ENCODE data around the gene NR3C2. TPM values are rescaled to one million over a fixed set of nuclear protein-coding genes. Genes with fewer than 3 reads are reported as not detected.

NR3C2 gene
- total RNA-seq, 2 donors from 2014 or later, result 14.6 to 17.4 TPM

GRCh38 chr4:148227147-148227546 is 215.1 kb downstream of the NR3C2 start:
- intact Hi-C loops (cut with DNase I), result no loop called here
- Histone ChIP-seq H3K27ac (no peak overlapping the region), H3K9me3 (no peaks in the 10 kb centered on the region), H3K36me3 (no peaks in the 10 kb centered on the region), H3K4me1 (replicated peaks) (no peaks in the 10 kb centered on the region), H3K27me3 (replicated peaks; ENCODE audit: insufficient read depth) (no peaks in the 10 kb centered on the region), H3K4me3 (no peak overlapping the region)
- no peak for DNase-seq (ENCODE audit: low spot score)
- no peak for TF ChIP-seq CTCF (IDR thresholded peaks at IDR 0.05)
- TF ChIP-seq POLR2AphosphoS5 (IDR thresholded peaks at IDR 0.05), result no peak
- no peak for TF ChIP-seq POLR2A (IDR thresholded peaks at IDR 0.05)
- 95% methylated on average over 5 of the region's 5 CpGs for WGBS

GRCh38 chr4:148226341-148226740 is 215.9 kb downstream of the NR3C2 start:
- Histone ChIP-seq H3K4me1 (replicated peaks) (no peaks in the 10 kb centered on the region), H3K27me3 (replicated peaks; ENCODE audit: insufficient read depth) (no peaks in the 10 kb centered on the region), H3K9me3 (no peaks in the 10 kb centered on the region), H3K4me3 (no peak overlapping the region), H3K36me3 (no peaks in the 10 kb centered on the region), H3K27ac (no peak overlapping the region)
- DNase-seq (ENCODE audit: low spot score), result no peak
- intact Hi-C loops (cut with DNase I), result no loop called here
- TF ChIP-seq POLR2A (IDR thresholded peaks at IDR 0.05) (no peak), POLR2AphosphoS5 (IDR thresholded peaks at IDR 0.05) (no peak), CTCF (IDR thresholded peaks at IDR 0.05) (no peak)
- 94% methylated on average over 1 of the region's 1 CpG for WGBS

GRCh38 chr4:148225639-148226038 is 216.6 kb downstream of the NR3C2 start:
- intact Hi-C loops (cut with DNase I), result no loop called here
- no peak overlapping the region for H3K27ac ChIP-seq
- TF ChIP-seq POLR2A (IDR thresholded peaks at IDR 0.05), result no peak
- TF ChIP-seq POLR2AphosphoS5 (IDR thresholded peaks at IDR 0.05), result no peak
- TF ChIP-seq CTCF (IDR thresholded peaks at IDR 0.05), result no peak
- H3K36me3 ChIP-seq, result no peaks in the 10 kb centered on the region
- no peak for DNase-seq (ENCODE audit: low spot score)
- no peaks in the 10 kb centered on the region for H3K27me3 ChIP-seq (replicated peaks; ENCODE audit: insufficient read depth)
- no peak overlapping the region for H3K4me3 ChIP-seq
- H3K9me3 ChIP-seq, result no peaks in the 10 kb centered on the region
- 61% methylated on average over 1 of the region's 1 CpG for WGBS
- H3K4me1 ChIP-seq (replicated peaks), result no peaks in the 10 kb centered on the region

DNA sequence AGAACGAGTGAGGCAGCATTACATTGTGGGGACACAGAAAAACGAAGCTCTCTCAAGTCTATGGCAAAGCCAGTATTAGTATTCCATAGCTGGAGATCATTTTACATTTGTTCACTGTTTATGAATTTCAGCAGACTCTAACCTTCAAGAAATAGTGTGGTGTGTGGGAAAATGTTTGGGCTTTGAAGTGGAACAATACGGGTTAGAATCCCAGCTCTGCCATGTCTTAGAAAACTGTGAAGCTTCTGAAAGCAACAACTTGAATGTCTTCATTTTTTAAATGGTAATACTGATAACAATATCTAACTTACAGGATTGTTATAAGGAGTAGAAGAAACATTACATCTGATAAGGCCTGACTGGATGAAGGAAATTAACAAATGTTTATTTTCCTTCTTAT is 217.7 kb downstream of the NR3C2 start:
- Histone ChIP-seq H3K4me3 (no peak overlapping the region), H3K27ac (no peak overlapping the region), H3K27me3 (replicated peaks; ENCODE audit: insufficient read depth) (no peaks in the 10 kb centered on the region), H3K36me3 (no peaks in the 10 kb centered on the region), H3K4me1 (replicated peaks) (no peaks in the 10 kb centered on the region), H3K9me3 (no peaks in the 10 kb centered on the region)
- 59% methylated on average over 3 of the region's 3 CpGs for WGBS
- no peak for TF ChIP-seq POLR2A (IDR thresholded peaks at IDR 0.05)
- TF ChIP-seq CTCF (IDR thresholded peaks at IDR 0.05), result no peak
- no peak for TF ChIP-seq POLR2AphosphoS5 (IDR thresholded peaks at IDR 0.05)
- intact Hi-C loops (cut with DNase I), result no loop called here
- DNase-seq (ENCODE audit: low spot score), result no peak

- H3K4me3 ChIP-seq, result no peak overlapping the region
- no peak overlapping the region for H3K27ac ChIP-seq
- no peaks in the 10 kb centered on the region for H3K9me3 ChIP-seq
- TF ChIP-seq POLR2AphosphoS5 (IDR thresholded peaks at IDR 0.05) (no peak), POLR2A (IDR thresholded peaks at IDR 0.05) (no peak), CTCF (IDR thresholded peaks at IDR 0.05) (no peak)
- H3K4me1 ChIP-seq (replicated peaks), result no peaks in the 10 kb centered on the region
- H3K36me3 ChIP-seq, result no peaks in the 10 kb centered on the region
- 85% methylated on average over 8 of the region's 8 CpGs for WGBS
- H3K27me3 ChIP-seq (replicated peaks; ENCODE audit: insufficient read depth), result no peaks in the 10 kb centered on the region
- intact Hi-C loops (cut with DNase I), result no loop called here
- DNase-seq (ENCODE audit: low spot score), result no peak
Measured at GRCh38 chr4:148222991-148223660, 219.1 kb downstream of the NR3C2 start.

All from prostate gland (tissue), 2 donors.